Astrocyte (in vitro differentiated cells and primary cell): ENCODE measurements around the gene ACY1. TPM values are rescaled to one million over a fixed set of nuclear protein-coding genes. Genes with fewer than 3 reads are reported as not detected.

Source experiments
- DNase-seq: peaks from one replicate; pipeline ENCODE4 v3.0.0-alpha.2; 2010; ENCODE audit warnings: low read depth
- FAIRE-seq: peaks from 2 replicates; lab custom pipeline; 2011; peaks lifted over from hg19 to GRCh38; lab: Jason Lieb, UNC
- H2AFZ ChIP-seq: 2 replicates; pipeline ENCODE4 v1.6.0; 2012; ENCODE audit warnings: low read depth, low read length, inconsistent platforms
- H3K27ac ChIP-seq: 2 replicates; pipeline ENCODE4 v1.5.1; 2011; ENCODE audit warnings: low read depth, low read length, inconsistent platforms
- H3K27me3 ChIP-seq: 2 replicates; pipeline ENCODE4 v1.6.0; 2011; ENCODE audit warnings: low read length, inconsistent platforms; ENCODE audit not compliant: insufficient read depth
- H3K36me3 ChIP-seq: 2 replicates; pipeline ENCODE4 v1.5.1; 2011; ENCODE audit warnings: low read length, inconsistent platforms; ENCODE audit not compliant: insufficient read depth
- H3K4me1 ChIP-seq: 2 replicates; pipeline ENCODE4 v1.5.1; 2011; ENCODE audit warnings: low read length, inconsistent platforms; ENCODE audit not compliant: insufficient read depth
- H3K4me2 ChIP-seq: 2 replicates; pipeline ENCODE4 v1.6.0; 2012; ENCODE audit warnings: low read length, inconsistent platforms
- H3K4me3 ChIP-seq: 2 replicates; pipeline ENCODE4 v1.5.1; 2011; ENCODE audit warnings: low read depth, mild to moderate bottlenecking, low read length, inconsistent platforms; ENCODE audit not compliant: insufficient read depth
- H3K79me2 ChIP-seq: 2 replicates; pipeline ENCODE4 v1.6.0; 2012; ENCODE audit warnings: mild to moderate bottlenecking, low read length, inconsistent platforms; ENCODE audit not compliant: insufficient read depth
- H3K9ac ChIP-seq: 2 replicates; pipeline ENCODE4 v1.6.0; 2012; ENCODE audit warnings: mild to moderate bottlenecking, low read length, inconsistent platforms
- H3K9me3 ChIP-seq: 2 replicates; pipeline ENCODE4 v1.5.1; 2012; ENCODE audit warnings: low read depth, mild to moderate bottlenecking, low read length, inconsistent platforms; ENCODE audit not compliant: insufficient read depth
- H4K20me1 ChIP-seq: 2 replicates; pipeline ENCODE4 v1.6.0; 2012; ENCODE audit warnings: low read length, inconsistent platforms; ENCODE audit not compliant: insufficient read depth
- H3K27ac Mint-ChIP-seq: one replicate; pipeline ENCODE4 v1.8.0; 2021; ENCODE audit warnings: mild to moderate bottlenecking, mixed read lengths; ENCODE audit not compliant: unreplicated experiment
- H3K27me3 Mint-ChIP-seq: one replicate; pipeline ENCODE4 v1.8.0; 2021; ENCODE audit warnings: low read depth, mixed read lengths; ENCODE audit not compliant: unreplicated experiment
- H3K36me3 Mint-ChIP-seq: one replicate; pipeline ENCODE4 v1.8.0; 2021; ENCODE audit warnings: low read depth, mixed read lengths; ENCODE audit not compliant: unreplicated experiment
- H3K4me1 Mint-ChIP-seq: one replicate; pipeline ENCODE4 v1.8.0; 2021; ENCODE audit warnings: low read depth, mixed read lengths; ENCODE audit not compliant: unreplicated experiment
- H3K4me3 Mint-ChIP-seq: one replicate; pipeline ENCODE4 v1.8.0; 2021; ENCODE audit warnings: mild to moderate bottlenecking, moderate library complexity, mixed read lengths; ENCODE audit not compliant: unreplicated experiment
- H3K9me3 Mint-ChIP-seq: one replicate; pipeline ENCODE4 v1.8.0; 2021; ENCODE audit warnings: mild to moderate bottlenecking, mixed read lengths; ENCODE audit not compliant: unreplicated experiment
- EZH2 ChIP-seq: IDR thresholded peaks from 2 replicates; pipeline ENCODE4 v1.6.1; 2012; ENCODE audit warnings: mild to moderate bottlenecking, low read length, inconsistent platforms; ENCODE audit not compliant: insufficient read depth
- total RNA-seq: library from RNA; stranded (reverse); gene quantifications from 2 replicates; pipeline ENCODE4 v1.2.1, GENCODE V29; 2021
- TF ChIP-seq, protein P1 (sequence below): IDR thresholded peaks from 2 replicates; pipeline ENCODE4 v1.5.1; 2011; ENCODE audit warnings: low read depth, mild to moderate bottlenecking, inconsistent platforms, low read length, moderate library complexity; ENCODE audit not compliant: insufficient read depth

The ACY1 gene
- total RNA-seq, 1 donor from 2014 or later = 16.4 TPM

DNA sequence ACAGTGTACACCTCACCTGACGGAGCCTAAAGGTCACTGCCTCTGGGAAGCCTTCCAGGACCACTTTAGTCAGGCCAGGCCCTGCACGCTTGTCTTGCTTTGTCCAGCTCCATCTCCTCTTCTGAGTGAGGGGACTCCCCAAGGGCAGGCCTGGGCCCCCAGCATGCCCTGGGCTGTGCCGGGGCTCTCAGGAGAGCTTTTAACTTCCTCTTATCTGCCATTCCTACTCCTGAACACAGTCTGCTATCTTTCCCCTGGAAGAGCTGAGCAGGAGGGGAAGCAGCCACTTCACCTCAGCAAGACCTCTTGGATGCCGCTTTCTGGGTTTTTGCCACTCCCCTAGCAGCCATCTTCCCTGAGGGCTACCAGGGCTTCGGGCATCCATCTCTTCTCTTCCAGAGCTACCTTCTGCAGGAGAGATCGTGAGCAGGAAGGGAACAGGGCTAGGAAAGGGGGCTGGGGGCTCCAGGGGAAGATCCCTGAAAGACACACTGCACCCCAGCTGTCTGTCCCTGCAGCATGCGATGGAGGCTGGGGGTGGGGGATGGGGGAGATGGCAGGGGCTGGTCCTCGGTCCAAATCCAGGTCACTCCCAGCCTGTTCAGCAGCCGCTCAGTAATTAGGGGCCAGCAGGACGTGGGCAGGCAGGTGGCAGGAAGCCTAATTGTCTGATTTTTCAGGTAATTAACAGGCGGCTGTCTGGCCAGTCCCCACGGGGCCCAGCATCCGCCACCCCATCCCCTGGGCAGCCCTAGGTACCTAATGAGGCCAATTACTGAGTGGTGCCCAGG lies 32.3 kb downstream of the ACY1 start:
- no peaks in the 10 kb centered on the region for H3K36me3 ChIP-seq
- no peaks in the 10 kb centered on the region for H3K79me2 ChIP-seq
- H3K27ac Mint-ChIP-seq = no peak overlapping the region
- H3K4me3 Mint-ChIP-seq = no peak overlapping the region
- no peaks in the 10 kb centered on the region for H3K27me3 Mint-ChIP-seq
- no peaks in the 10 kb centered on the region for H3K36me3 Mint-ChIP-seq
- no peak overlapping the region for H3K4me3 ChIP-seq
- H3K4me1 ChIP-seq = no peaks in the 10 kb centered on the region
- no peak overlapping the region for H3K27ac ChIP-seq
- H3K27me3 ChIP-seq = no peaks in the 10 kb centered on the region
- no peaks in the 10 kb centered on the region for H4K20me1 ChIP-seq
- peaks cover 6% of the 10 kb centered on the region for H3K4me1 Mint-ChIP-seq
- no peak overlapping the region for H3K9ac ChIP-seq
- H2AFZ ChIP-seq = no peak overlapping the region
- DNase-seq = no peak
- no peaks in the 10 kb centered on the region for H3K9me3 ChIP-seq
- FAIRE-seq = no peak
- TF ChIP-seq EZH2 = no peak
- TF ChIP-seq, protein P1, sequence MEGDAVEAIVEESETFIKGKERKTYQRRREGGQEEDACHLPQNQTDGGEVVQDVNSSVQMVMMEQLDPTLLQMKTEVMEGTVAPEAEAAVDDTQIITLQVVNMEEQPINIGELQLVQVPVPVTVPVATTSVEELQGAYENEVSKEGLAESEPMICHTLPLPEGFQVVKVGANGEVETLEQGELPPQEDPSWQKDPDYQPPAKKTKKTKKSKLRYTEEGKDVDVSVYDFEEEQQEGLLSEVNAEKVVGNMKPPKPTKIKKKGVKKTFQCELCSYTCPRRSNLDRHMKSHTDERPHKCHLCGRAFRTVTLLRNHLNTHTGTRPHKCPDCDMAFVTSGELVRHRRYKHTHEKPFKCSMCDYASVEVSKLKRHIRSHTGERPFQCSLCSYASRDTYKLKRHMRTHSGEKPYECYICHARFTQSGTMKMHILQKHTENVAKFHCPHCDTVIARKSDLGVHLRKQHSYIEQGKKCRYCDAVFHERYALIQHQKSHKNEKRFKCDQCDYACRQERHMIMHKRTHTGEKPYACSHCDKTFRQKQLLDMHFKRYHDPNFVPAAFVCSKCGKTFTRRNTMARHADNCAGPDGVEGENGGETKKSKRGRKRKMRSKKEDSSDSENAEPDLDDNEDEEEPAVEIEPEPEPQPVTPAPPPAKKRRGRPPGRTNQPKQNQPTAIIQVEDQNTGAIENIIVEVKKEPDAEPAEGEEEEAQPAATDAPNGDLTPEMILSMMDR = no peak
- no peak overlapping the region for H3K4me2 ChIP-seq
- H3K9me3 Mint-ChIP-seq = no peaks in the 10 kb centered on the region

DNA sequence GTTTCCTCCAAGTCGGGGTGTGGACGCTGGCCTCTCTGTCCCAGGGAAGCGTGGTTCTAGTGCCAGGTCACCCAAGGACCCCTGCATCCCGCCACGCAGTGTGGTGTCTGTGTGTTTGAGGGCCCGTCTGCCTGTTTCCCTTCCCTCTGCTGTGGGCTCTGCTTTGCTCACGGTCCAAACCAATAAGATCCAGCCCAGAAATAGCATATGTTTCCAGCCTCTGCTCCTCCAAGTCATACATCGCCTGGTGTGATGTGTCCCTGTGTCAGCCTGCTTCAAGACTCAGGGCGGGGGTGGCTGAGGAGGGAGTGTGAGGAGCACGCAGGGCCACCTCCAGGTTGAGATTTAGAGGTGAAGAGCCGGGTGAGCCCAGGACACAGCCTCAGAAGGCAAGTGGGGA lies 34.3 kb downstream of the ACY1 start:
- H3K4me1 ChIP-seq = peaks cover 6% of the 10 kb centered on the region
- H3K4me3 ChIP-seq = no peak overlapping the region
- H3K27ac ChIP-seq = no peak overlapping the region
- no peaks in the 10 kb centered on the region for H3K9me3 Mint-ChIP-seq
- H3K27me3 ChIP-seq = no peaks in the 10 kb centered on the region
- no peaks in the 10 kb centered on the region for H3K27me3 Mint-ChIP-seq
- no peaks in the 10 kb centered on the region for H3K36me3 ChIP-seq
- no peaks in the 10 kb centered on the region for H3K36me3 Mint-ChIP-seq
- FAIRE-seq (no peak), DNase-seq (no peak)
- TF ChIP-seq, protein P1 = no peak
- TF ChIP-seq EZH2 = no peak
- H3K9ac ChIP-seq = no peak overlapping the region
- H3K4me2 ChIP-seq = no peak overlapping the region
- no peak overlapping the region for H2AFZ ChIP-seq
- no peaks in the 10 kb centered on the region for H4K20me1 ChIP-seq
- H3K9me3 ChIP-seq = no peaks in the 10 kb centered on the region
- no peak overlapping the region for H3K4me3 Mint-ChIP-seq
- H3K4me1 Mint-ChIP-seq = peaks cover 16% of the 10 kb centered on the region
- H3K27ac Mint-ChIP-seq = no peak overlapping the region
- no peaks in the 10 kb centered on the region for H3K79me2 ChIP-seq
